Endothelial cell (in vitro differentiated cells): Measurements from ENCODE around the gene FAM20C. TPM values are rescaled to one million over a fixed set of nuclear protein-coding genes. Genes with fewer than 3 reads are reported as not detected.
"Not testable (repeated sequence)": the region's sequence is repeated elsewhere in the genome, so short reads cannot be mapped to it uniquely, and the experiment has no call there.

ENCODE experiments used
- DNase-seq: peaks from one replicate; pipeline ENCODE4 v3.0.0; 2021; ENCODE audit warnings: low spot score
- H3K27ac Mint-ChIP-seq: one replicate; pipeline ENCODE4 v1.8.0; 2021; ENCODE audit warnings: mixed read lengths, inconsistent platforms; ENCODE audit not compliant: unreplicated experiment
- H3K27me3 Mint-ChIP-seq: one replicate; pipeline ENCODE4 v1.8.0; 2021; ENCODE audit warnings: mild to moderate bottlenecking, moderate library complexity, mixed read lengths, inconsistent platforms; ENCODE audit not compliant: unreplicated experiment
- H3K36me3 Mint-ChIP-seq: one replicate; pipeline ENCODE4 v1.8.0; 2021; ENCODE audit warnings: mild to moderate bottlenecking, low read depth, mixed read lengths, inconsistent platforms; ENCODE audit not compliant: unreplicated experiment
- H3K4me1 Mint-ChIP-seq: one replicate; pipeline ENCODE4 v1.8.0; 2021; ENCODE audit warnings: mild to moderate bottlenecking, mixed read lengths, inconsistent platforms; ENCODE audit not compliant: unreplicated experiment
- H3K4me3 Mint-ChIP-seq: one replicate; pipeline ENCODE4 v1.8.0; 2021; ENCODE audit warnings: mild to moderate bottlenecking, mixed read lengths, inconsistent platforms; ENCODE audit not compliant: unreplicated experiment
- H3K9me3 Mint-ChIP-seq: one replicate; pipeline ENCODE4 v1.8.0; 2021; ENCODE audit warnings: mixed read lengths, inconsistent platforms; ENCODE audit not compliant: unreplicated experiment
- total RNA-seq: library from RNA; stranded (reverse); fragmentation: NEBNext Ultra II Directional; extraction: Animal tissue kit (Norgen Biotek cat#: 25700); gene quantifications from one replicate; pipeline ENCODE4 v1.2.1, GENCODE V29; 2021; ENCODE audit not compliant: unreplicated experiment
- TF ChIP-seq, protein P1 (sequence below): fragments of 200-600 bp; sonication (generic); IDR thresholded peaks from one replicate; pipeline ENCODE4 v1.5.0; 2021; ENCODE audit warnings: antibody characterized with exemption; ENCODE audit not compliant: unreplicated experiment

FAM20C gene
- total RNA-seq, 1 donor from 2014 or later, result 3.1 TPM

DNA sequence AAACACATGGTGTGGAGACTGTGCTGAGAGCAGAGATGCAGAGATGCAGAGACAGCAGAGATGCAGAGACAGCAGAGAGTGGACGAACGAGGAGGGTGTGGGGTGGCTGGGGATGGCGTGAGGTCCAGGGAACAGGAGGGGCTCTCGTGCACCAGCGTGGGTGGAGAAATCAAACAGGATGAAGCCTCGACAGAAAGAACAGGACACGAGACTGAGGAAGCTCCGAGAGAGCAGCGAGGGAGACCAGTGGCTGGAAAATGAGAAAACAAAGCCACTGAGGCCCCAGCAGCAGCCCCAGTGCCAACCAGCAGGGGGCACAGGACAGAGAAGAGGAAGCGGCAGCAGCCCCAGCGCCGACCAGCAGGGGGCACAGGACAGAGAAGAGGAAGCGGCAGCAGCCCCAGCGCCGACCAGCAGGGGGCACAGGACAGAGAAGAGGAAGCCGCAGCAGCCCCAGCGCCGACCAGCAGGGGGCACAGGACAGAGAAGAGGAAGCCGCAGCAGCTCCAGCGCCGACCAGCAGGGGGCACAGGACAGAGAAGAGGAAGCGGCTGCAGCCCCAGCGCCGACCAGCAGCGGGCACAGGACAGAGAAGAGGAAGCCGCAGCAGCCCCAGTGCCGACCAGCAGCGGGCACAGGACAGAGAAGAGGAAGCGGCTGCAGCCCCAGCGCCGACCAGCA lies 70.4 kb downstream of the FAM20C start:
- H3K4me3 Mint-ChIP-seq, result peak overlapping the region; percentile 81
- H3K36me3 Mint-ChIP-seq, result peaks cover 27% of the 10 kb centered on the region

DNA sequence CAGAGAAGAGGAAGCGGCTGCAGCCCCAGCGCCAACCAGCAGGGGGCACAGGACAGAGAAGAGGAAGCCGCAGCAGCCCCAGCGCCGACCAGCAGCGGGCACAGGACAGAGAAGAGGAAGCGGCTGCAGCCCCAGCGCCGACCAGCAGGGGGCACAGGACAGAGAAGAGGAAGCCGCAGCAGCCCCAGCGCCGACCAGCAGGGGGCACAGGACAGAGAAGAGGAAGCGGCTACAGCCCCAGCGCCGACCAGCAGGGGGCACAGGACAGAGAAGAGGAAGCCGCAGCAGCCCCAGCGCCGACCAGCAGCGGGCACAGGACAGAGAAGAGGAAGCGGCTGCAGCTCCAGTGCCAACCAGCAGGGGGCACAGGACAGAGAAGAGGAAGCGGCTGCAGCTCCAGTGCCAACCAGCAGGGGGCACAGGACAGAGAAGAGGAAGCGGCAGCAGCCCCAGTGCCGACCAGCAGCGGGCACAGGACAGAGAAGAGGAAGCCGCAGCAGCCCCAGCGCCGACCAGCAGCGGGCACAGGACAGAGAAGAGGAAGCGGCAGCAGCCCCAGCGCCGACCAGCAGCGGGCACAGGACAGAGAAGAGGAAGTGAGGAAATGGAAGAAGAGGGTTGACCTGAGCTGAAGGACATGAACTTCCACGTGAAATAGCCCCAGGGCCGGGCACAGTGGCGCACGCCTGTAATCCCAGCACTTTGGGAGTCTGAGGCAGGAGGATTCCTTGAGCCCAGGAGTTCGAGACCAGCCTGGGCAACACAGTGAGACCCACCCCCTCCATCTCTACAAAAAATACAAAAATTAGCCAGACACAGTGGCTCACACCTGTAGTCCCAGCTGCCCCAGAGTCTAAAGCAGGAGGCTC lies 71.3 kb downstream of the FAM20C start:
- peaks cover 21% of the 10 kb centered on the region for H3K9me3 Mint-ChIP-seq
- TF ChIP-seq, protein P1, sequence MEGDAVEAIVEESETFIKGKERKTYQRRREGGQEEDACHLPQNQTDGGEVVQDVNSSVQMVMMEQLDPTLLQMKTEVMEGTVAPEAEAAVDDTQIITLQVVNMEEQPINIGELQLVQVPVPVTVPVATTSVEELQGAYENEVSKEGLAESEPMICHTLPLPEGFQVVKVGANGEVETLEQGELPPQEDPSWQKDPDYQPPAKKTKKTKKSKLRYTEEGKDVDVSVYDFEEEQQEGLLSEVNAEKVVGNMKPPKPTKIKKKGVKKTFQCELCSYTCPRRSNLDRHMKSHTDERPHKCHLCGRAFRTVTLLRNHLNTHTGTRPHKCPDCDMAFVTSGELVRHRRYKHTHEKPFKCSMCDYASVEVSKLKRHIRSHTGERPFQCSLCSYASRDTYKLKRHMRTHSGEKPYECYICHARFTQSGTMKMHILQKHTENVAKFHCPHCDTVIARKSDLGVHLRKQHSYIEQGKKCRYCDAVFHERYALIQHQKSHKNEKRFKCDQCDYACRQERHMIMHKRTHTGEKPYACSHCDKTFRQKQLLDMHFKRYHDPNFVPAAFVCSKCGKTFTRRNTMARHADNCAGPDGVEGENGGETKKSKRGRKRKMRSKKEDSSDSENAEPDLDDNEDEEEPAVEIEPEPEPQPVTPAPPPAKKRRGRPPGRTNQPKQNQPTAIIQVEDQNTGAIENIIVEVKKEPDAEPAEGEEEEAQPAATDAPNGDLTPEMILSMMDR, result peak; percentile 69
- not testable (repeated sequence) for DNase-seq, H3K4me3 Mint-ChIP-seq, H3K27ac Mint-ChIP-seq, H3K4me1 Mint-ChIP-seq
- peaks cover 35% of the 10 kb centered on the region for H3K36me3 Mint-ChIP-seq
- H3K27me3 Mint-ChIP-seq, result peaks cover 38% of the 10 kb centered on the region

More for the DNA sequence above, 70.4 kb downstream of the FAM20C start:
- Mint-ChIP-seq H3K27me3 (peaks cover 31% of the 10 kb centered on the region), H3K27ac (peak overlapping the region; percentile 78), H3K9me3 (peaks cover 13% of the 10 kb centered on the region)
- not testable (repeated sequence) for H3K4me1 Mint-ChIP-seq, DNase-seq
- TF ChIP-seq, protein P1, result peak; percentile 28

DNA sequence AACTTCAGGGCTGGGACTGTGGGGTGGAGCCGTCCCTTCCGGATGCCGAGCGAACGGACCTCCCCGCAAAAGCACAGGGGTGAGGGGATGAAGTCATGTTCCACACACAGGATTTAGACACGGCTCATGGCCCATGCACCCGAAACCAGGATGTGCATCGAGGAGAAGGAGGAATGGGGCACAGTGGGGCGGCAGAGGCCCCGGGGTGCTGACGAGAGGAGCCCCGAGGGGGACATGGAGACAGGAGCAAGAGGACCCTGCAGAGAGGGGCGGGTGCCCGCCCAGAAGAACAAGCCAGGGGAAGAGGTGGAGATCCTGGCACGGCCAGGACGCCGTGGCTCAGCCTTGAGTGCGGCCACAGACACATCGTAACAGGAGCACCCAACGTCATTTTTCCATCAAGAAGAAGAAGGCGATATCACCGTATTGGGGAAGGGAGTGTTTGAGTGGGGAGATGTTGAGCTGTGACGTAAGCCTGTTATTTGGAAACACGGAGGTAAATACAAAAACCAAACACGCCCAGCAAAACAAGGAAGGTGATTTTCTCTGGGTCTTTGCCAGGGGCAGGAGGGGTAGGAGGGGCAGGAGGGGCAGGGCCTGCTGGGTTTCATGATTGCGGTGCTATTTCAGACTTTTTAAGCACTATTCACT lies 72.3 kb downstream of the FAM20C start:
- Mint-ChIP-seq H3K27me3 (peaks cover 34% of the 10 kb centered on the region), H3K4me1 (no peaks in the 10 kb centered on the region), H3K36me3 (peaks cover 29% of the 10 kb centered on the region), H3K4me3 (no peak overlapping the region), H3K9me3 (peaks cover 16% of the 10 kb centered on the region), H3K27ac (no peak overlapping the region)
- no peak for DNase-seq
- TF ChIP-seq, protein P1, result no peak

DNA sequence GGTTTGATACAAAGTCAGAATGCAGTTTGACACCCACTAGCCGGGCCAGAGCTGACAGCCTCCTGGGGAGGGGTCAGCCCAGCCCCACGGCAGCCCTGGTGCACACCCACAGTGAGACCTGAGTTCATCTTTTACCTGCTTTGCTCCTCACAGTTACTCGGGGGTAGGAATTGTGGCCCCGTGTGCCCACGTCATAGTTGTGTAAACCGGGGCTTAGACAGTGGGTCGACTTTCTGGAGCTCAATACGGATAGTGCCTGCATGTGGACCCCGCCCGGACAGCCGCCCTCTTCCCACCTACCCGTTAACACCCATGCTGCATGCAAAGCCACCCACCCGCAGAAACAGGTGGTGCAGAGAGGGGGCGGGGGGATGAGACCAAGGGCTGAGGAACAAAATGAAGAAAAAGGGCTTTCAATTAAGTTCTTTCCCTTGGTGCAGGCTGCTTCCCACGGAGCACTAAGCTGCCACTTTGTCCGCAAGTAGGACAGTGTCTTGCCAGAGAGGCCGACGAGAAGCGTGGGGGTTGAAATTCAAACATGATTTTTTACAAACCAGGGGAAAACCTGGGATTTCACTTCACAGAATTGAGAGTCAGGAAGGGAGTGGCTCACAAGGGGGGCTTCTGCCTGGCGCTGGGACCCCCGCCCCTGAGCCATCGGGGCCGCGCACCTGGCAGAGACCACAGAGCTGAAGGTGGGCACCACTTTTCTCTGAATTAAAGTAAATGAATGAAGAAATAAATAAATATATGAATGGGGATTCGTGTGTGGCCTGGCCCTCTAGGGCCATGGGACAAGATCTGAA lies 73.0 kb downstream of the FAM20C start:
- peaks cover 20% of the 10 kb centered on the region for H3K9me3 Mint-ChIP-seq
- H3K36me3 Mint-ChIP-seq, result peaks cover 32% of the 10 kb centered on the region
- H3K4me3 Mint-ChIP-seq, result no peak overlapping the region
- DNase-seq, result no peak
- peaks cover 36% of the 10 kb centered on the region for H3K27me3 Mint-ChIP-seq
- no peaks in the 10 kb centered on the region for H3K4me1 Mint-ChIP-seq
- H3K27ac Mint-ChIP-seq, result no peak overlapping the region
- TF ChIP-seq, protein P1, result no peak
